Stomach (tissue), 4 donors: Measurements from ENCODE around the gene CDKN1A.

ENCODE experiments used
- CTCF ChIP-seq, 7 experiments: fragments of 450-650 bp in 4 of 7; fragments of 200-600 bp in 3 of 7; sonication (generic) in 3 of 7; IDR thresholded peaks; one replicate each; pipeline ENCODE4 v1.5.1; 2016 to 2019; ENCODE audit warnings: antibody characterized with exemption in 7 of 7, control low read depth in 2 of 7, mild to moderate bottlenecking in 1 of 7
- POLR2A ChIP-seq, 4 donors: fragments of 450-650 bp; IDR thresholded peaks; one replicate each; pipeline ENCODE4 v1.6.1; 2016; ENCODE audit warnings: antibody characterized with exemption in 4 of 4, control low read depth in 2 of 4, mild to moderate bottlenecking in 1 of 4, moderate library complexity in 1 of 4
- POLR2AphosphoS5 ChIP-seq, 3 donors: sonication (generic); formaldehyde crosslinking; IDR thresholded peaks; one replicate each; pipeline ENCODE4 v1.6.1; 2016; ENCODE audit warnings: antibody characterized with exemption in 3 of 3

- no peak for TF ChIP-seq CTCF (IDR thresholded peaks at IDR 0.05)
- no peak for TF ChIP-seq POLR2A (IDR thresholded peaks at IDR 0.05)
- no peak for TF ChIP-seq POLR2AphosphoS5 (IDR thresholded peaks at IDR 0.05)
Observed at GRCh38 chr6:36638579-36638978, 39.9 kb upstream of the CDKN1A start.
